IMR-90 (cell line): ENCODE measurements around the gene PTPRN2. TPM values are rescaled to one million over a fixed set of nuclear protein-coding genes. Genes with fewer than 3 reads are reported as not detected.

Experiments
- ATAC-seq: fragments of 200-7000 bp; cut with Tn5 transposase; 2 replicates; pipeline ENCODE4 v1.9.1; 2020; ENCODE audit warnings: low read depth, mild to moderate bottlenecking, moderate library complexity
- BruUV-seq: library from RNA; stranded (reverse); fragments of 400-500 nt; replicated peaks from 2 replicates; lab custom pipeline; 2021; lab: Mats Ljungman, UMichigan
- CTCF ChIA-PET: fragments of 300-600 bp; formaldehyde crosslinking; extraction: SDS; loops from one replicate; lab custom pipeline; 2021; ENCODE audit warnings: antibody characterized with exemption; lab: Yijun Ruan, JAX
- POLR2A ChIA-PET: fragments of 300-600 bp; sonication (Branson Sonifier 250); formaldehyde crosslinking; loops from one replicate; lab custom pipeline; 2022; ENCODE audit warnings: antibody characterized with exemption; ENCODE audit not compliant: unreplicated experiment; lab: Charles Lee
- DNase-seq: peaks from one replicate; pipeline ENCODE4 v3.0.0; 2013
- H2AFZ ChIP-seq: replicated peaks from 2 replicates; pipeline ENCODE3; 2013; ENCODE audit warnings: low read length, mild to moderate bottlenecking; ENCODE audit not compliant: poor library complexity
- H2AK5ac ChIP-seq: 2 replicates; pipeline ENCODE4 v1.6.1; 2013; ENCODE audit warnings: low read depth, low read length, inconsistent platforms
- H2AK9ac ChIP-seq: replicated peaks from 2 replicates; pipeline ENCODE3; 2013; ENCODE audit warnings: mild to moderate bottlenecking, low read depth, low read length, moderate library complexity; ENCODE audit not compliant: poor library complexity
- H2BK120ac ChIP-seq: 2 replicates; pipeline ENCODE4 v1.6.1; 2013; ENCODE audit warnings: low read depth, low read length, inconsistent platforms
- H2BK15ac ChIP-seq: 3 replicates; pipeline ENCODE4 v1.6.1; 2013; ENCODE audit warnings: low read depth, low read length, inconsistent platforms
- H2BK20ac ChIP-seq: 2 replicates; pipeline ENCODE4 v1.6.1; 2013; ENCODE audit warnings: low read depth, mild to moderate bottlenecking, inconsistent platforms, low read length, moderate library complexity
- H2BK5ac ChIP-seq: 2 replicates; pipeline ENCODE4 v1.6.1; 2013; ENCODE audit warnings: mild to moderate bottlenecking, low read depth, low read length, inconsistent platforms; ENCODE audit not compliant: poor library complexity, severe bottlenecking
- H3K14ac ChIP-seq: replicated peaks from 2 replicates; pipeline ENCODE4 v1.6.1; 2013; ENCODE audit warnings: low read depth, low read length, inconsistent platforms
- H3K18ac ChIP-seq: 2 replicates; pipeline ENCODE4 v1.6.1; 2013; ENCODE audit warnings: low read depth, low read length, control low read depth
- H3K23ac ChIP-seq: 2 replicates; pipeline ENCODE4 v1.6.1; 2013; ENCODE audit warnings: low read depth, low read length, inconsistent platforms
- H3K27ac ChIP-seq: 2 replicates; pipeline ENCODE4 v1.5.1; 2013; ENCODE audit warnings: mild to moderate bottlenecking, control low read depth, low read length; ENCODE audit not compliant: insufficient read depth
- H3K27me3 ChIP-seq: 2 replicates; pipeline ENCODE4 v1.6.1; 2013; ENCODE audit warnings: low read length; ENCODE audit not compliant: control insufficient read depth, insufficient read depth
- H3K36me3 ChIP-seq: 2 replicates; pipeline ENCODE4 v1.6.1; 2013; ENCODE audit warnings: low read length, mixed read lengths; ENCODE audit not compliant: control insufficient read depth, insufficient read depth
- H3K4ac ChIP-seq: 2 replicates; pipeline ENCODE4 v1.6.1; 2013; ENCODE audit warnings: low read depth, low read length, inconsistent platforms
- H3K4me1 ChIP-seq: 2 replicates; pipeline ENCODE4 v1.6.1; 2013; ENCODE audit warnings: low read length, mixed read lengths; ENCODE audit not compliant: control insufficient read depth, insufficient read depth
- H3K4me2 ChIP-seq: 2 replicates; pipeline ENCODE4 v1.6.1; 2013; ENCODE audit warnings: low read depth, mild to moderate bottlenecking, control low read depth, low read length, moderate library complexity
- H3K4me3 ChIP-seq: 2 replicates; pipeline ENCODE4 v1.5.1; 2013; ENCODE audit warnings: low read depth, mild to moderate bottlenecking, control low read depth, low read length, moderate library complexity; ENCODE audit not compliant: insufficient read depth
- H3K56ac ChIP-seq: 2 replicates; pipeline ENCODE4 v1.6.1; 2013; ENCODE audit warnings: low read length, inconsistent platforms; ENCODE audit not compliant: insufficient read depth; ENCODE audit errors: extremely low read depth
- H3K79me1 ChIP-seq, 2 experiments: 2 replicates each; pipeline ENCODE4 v1.6.1; 2013; ENCODE audit warnings: low read length in 2 of 2, inconsistent platforms in 1 of 2, low read depth in 1 of 2
- H3K9ac ChIP-seq: 2 replicates; pipeline ENCODE4 v1.6.1; 2013; ENCODE audit warnings: low read depth, low read length, control low read depth
- H3K9me1 ChIP-seq: 2 replicates; pipeline ENCODE4 v1.6.1; 2013; ENCODE audit warnings: low read length, inconsistent platforms; ENCODE audit not compliant: insufficient read depth
- H3K9me3 ChIP-seq: 2 replicates; pipeline ENCODE4 v1.6.1; 2013; ENCODE audit warnings: low read length; ENCODE audit not compliant: control insufficient read depth, insufficient read depth
- H4K20me1 ChIP-seq: 2 replicates; pipeline ENCODE4 v1.6.1; 2013; ENCODE audit warnings: low read length, inconsistent platforms; ENCODE audit not compliant: insufficient read depth
- H4K5ac ChIP-seq: 2 replicates; pipeline ENCODE4 v1.6.1; 2013; ENCODE audit warnings: mild to moderate bottlenecking, low read depth, low read length, control low read depth
- H4K8ac ChIP-seq, 2 experiments: 2 replicates each; pipeline ENCODE4 v1.6.1; 2013; ENCODE audit warnings: low read depth in 2 of 2, low read length in 2 of 2, control low read depth in 1 of 2, inconsistent platforms in 1 of 2
- H4K91ac ChIP-seq: 2 replicates; pipeline ENCODE4 v1.6.1; 2013; ENCODE audit warnings: low read depth, low read length, inconsistent platforms; ENCODE audit not compliant: insufficient read depth
- BHLHE40 ChIP-seq: fragments of 150-350 bp; IDR thresholded peaks from 2 replicates; pipeline ENCODE4 v1.6.1; 2016; ENCODE audit warnings: mild to moderate bottlenecking, low read depth, low read length
- CHD1 ChIP-seq: IDR thresholded peaks from 2 replicates; pipeline ENCODE4 v1.6.1; 2012; ENCODE audit warnings: low read depth, low read length, improper control_type of control experiment
- POLR2A ChIP-seq: IDR thresholded peaks from 2 replicates; pipeline ENCODE4 v1.6.1; 2012; ENCODE audit warnings: mild to moderate bottlenecking, low read depth, low read length
- WGBS, 2 experiments: methylation state at CpG; one replicate each; pipeline versions ENCODE4 v1.1.5 to v1.1.7; 2013; ENCODE audit warnings: missing lambda C conversion rate in 2 of 2; ENCODE audit not compliant: insufficient read length in 1 of 2; ENCODE audit errors: extremely low coverage in 2 of 2; 5-methylcytosine and 5-hydroxymethylcytosine counted together
- dilution Hi-C: fragments of 300-500 bp; cut with HindIII; formaldehyde crosslinking; loops from one replicate; pipeline ENCODE4 v1.14.3; 2018; ENCODE audit warnings: low sequenced_read_pairs; ENCODE audit not compliant: unreplicated experiment
- in situ Hi-C: fragments of 300-500 bp; cut with MboI; formaldehyde crosslinking; loops from 3 replicates; pipeline ENCODE4 v1.14.3; 2019; ENCODE audit warnings: low sequenced_read_pairs, inconsistent platforms, mixed read lengths
- intact Hi-C: fragments of 100-400 bp; cut with micrococcal nuclease; formaldehyde crosslinking; loops from 2 replicates; pipeline ENCODE4 v1.10.0; 2022
- polyA plus RNA-seq, 3 experiments: library from polyadenylated mRNA; depleted of rRNA; stranded (reverse); fragments of >200 nt; gene quantifications; 2 replicates each; pipeline ENCODE4 v1.2.3, GENCODE V29; 2012; ENCODE audit warnings: low replicate concordance in 1 of 3
- total RNA-seq: library from RNA; depleted of rRNA; stranded (reverse); fragments of >200 nt; gene quantifications from 2 replicates; pipeline ENCODE4 v1.2.3, GENCODE V29; 2012
- TF ChIP-seq, protein P1 (sequence below): fragments of 150-350 bp; IDR thresholded peaks from 2 replicates; pipeline ENCODE4 v1.6.1; 2016; ENCODE audit warnings: low read depth, mild to moderate bottlenecking, low read length, moderate library complexity, borderline replicate concordance

PTPRN2 gene
- total and polyA plus RNA-seq, 2 of the 4 experiments (the other 2 are of a cell fraction) = 0.03 TPM; not detected in 1

DNA sequence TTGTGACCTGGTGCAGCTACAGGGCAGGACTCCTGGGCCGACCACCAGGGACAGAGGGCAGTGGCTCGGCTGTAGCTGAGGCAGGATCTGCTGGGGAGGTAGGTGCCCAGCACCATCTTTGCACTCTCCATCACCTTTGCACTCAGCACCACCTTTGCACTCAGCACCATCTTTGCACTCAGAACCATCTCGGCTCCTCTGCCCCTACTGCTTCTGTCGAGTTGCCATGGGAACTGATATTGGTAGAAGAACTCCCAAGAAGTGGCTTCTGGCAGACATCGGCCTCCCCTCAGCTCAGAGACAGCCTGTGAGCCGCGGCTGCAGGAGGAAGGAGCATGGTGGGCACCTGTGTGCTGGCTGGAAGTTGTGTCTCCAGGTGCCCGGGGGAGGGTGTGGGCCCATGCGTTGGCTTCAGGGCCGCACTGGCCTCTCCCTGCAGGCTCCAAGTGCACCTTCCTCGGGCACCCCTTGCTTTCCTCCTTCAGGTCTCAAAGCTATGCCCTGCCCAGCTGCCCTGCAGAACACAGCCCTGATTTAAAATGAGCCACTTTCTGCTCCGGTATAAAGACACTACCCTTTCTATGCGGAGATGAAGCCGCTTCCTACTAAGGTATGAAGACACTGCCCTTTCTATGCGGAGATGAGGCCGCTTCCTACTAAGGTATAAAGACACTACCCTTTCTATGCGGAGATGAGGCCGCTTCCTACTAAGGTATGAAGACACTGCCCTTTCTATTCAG, 514.5 kb downstream of the PTPRN2 start (continued):
- TF ChIP-seq, protein P1, sequence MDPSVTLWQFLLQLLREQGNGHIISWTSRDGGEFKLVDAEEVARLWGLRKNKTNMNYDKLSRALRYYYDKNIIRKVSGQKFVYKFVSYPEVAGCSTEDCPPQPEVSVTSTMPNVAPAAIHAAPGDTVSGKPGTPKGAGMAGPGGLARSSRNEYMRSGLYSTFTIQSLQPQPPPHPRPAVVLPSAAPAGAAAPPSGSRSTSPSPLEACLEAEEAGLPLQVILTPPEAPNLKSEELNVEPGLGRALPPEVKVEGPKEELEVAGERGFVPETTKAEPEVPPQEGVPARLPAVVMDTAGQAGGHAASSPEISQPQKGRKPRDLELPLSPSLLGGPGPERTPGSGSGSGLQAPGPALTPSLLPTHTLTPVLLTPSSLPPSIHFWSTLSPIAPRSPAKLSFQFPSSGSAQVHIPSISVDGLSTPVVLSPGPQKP = no peak

- Histone ChIP-seq H2BK15ac (no peak overlapping the region), H4K5ac (no peak overlapping the region), H4K20me1 (no peaks in the 10 kb centered on the region), H2BK20ac (no peak overlapping the region), H3K9ac (no peak overlapping the region), H3K56ac (no peak overlapping the region), H3K14ac (no peak overlapping the region), H2AK9ac (no peak overlapping the region), H2BK120ac (no peak overlapping the region), H3K4me1 (no peaks in the 10 kb centered on the region), H3K4me2 (no peak overlapping the region), H3K4ac (no peak overlapping the region), H4K91ac (no peak overlapping the region), H3K9me3 (peaks cover 79% of the 10 kb centered on the region), H3K23ac (no peak overlapping the region), H3K27me3 (no peaks in the 10 kb centered on the region), H3K27ac (no peak overlapping the region), H2AK5ac (no peak overlapping the region), H3K9me1 (no peaks in the 10 kb centered on the region), H3K18ac (no peak overlapping the region), H3K4me3 (no peak overlapping the region), H3K36me3 (no peaks in the 10 kb centered on the region), H4K8ac (no peak overlapping the region), H3K79me1 (no peaks in the 10 kb centered on the region), H2AFZ (no peak overlapping the region), H2BK5ac (no peak overlapping the region)
- TF ChIP-seq CHD1 = no peak
- no peak for TF ChIP-seq BHLHE40
- no peak for TF ChIP-seq POLR2A
- DNase-seq (no peak), ATAC-seq (no peak)
- in situ Hi-C loops = no loop called here
- BruUV-seq = no TSS peak
- CTCF ChIA-PET = no interaction called here
- POLR2A ChIA-PET = no interaction called here
- intact Hi-C loops = no loop called here
- 47% methylated on average over 3 of the region's 21 CpGs; no CpG with 5 or more reads in 1 of the 2 experiments for WGBS, 2 experiments
- dilution Hi-C loops = no loop called here
These were observed 517.3 kb downstream of the PTPRN2 start for GRCh38 chr7:158070222-158070920.
